WTC11 (cell line): ENCODE results near the gene ETV6. TPM values are rescaled to one million over a fixed set of nuclear protein-coding genes. Genes with fewer than 3 reads are reported as not detected.

Source experiments
- ATAC-seq: fragments of 200-7000 bp; cut with Tn5 transposase; 2 replicates; pipeline ENCODE4 v1.10.0; 2021; ENCODE audit warnings: mild to moderate bottlenecking, moderate library complexity
- CTCF ChIA-PET: fragments of 300-600 bp; sonication (Branson Sonifier 250); formaldehyde crosslinking; loops from one replicate; lab custom pipeline; 2021; ENCODE audit warnings: antibody characterized with exemption; lab: Charles Lee
- POLR2A ChIA-PET: fragments of 350-600 bp; sonication (Branson Sonifier 250); formaldehyde crosslinking; loops from one replicate; lab custom pipeline; 2021; ENCODE audit warnings: antibody characterized with exemption; lab: Charles Lee
- DNase-seq: peaks from one replicate; pipeline ENCODE4 v3.0.0; 2021; ENCODE audit warnings: low spot score
- H3K27ac Mint-ChIP-seq: 2 replicates; pipeline ENCODE4 v1.8.0; 2021; ENCODE audit warnings: mixed read lengths
- H3K27me3 Mint-ChIP-seq: 2 replicates; pipeline ENCODE4 v1.8.0; 2021; ENCODE audit warnings: low read depth, mild to moderate bottlenecking, moderate library complexity, mixed read lengths
- H3K36me3 Mint-ChIP-seq: 2 replicates; pipeline ENCODE4 v1.8.0; 2021; ENCODE audit warnings: mixed read lengths
- H3K4me1 Mint-ChIP-seq: 2 replicates; pipeline ENCODE4 v1.8.0; 2022; ENCODE audit warnings: mixed read lengths
- H3K4me3 Mint-ChIP-seq: 2 replicates; pipeline ENCODE4 v1.8.0; 2021; ENCODE audit warnings: mild to moderate bottlenecking, moderate library complexity, mixed read lengths
- H3K9me3 Mint-ChIP-seq: 2 replicates; pipeline ENCODE4 v1.8.0; 2021; ENCODE audit warnings: mixed read lengths
- AR ChIP-seq: fragments of 250-450 bp; sonication (Bioruptor Pico); IDR thresholded peaks from 2 replicates; pipeline ENCODE4 v1.9.0; 2021; ENCODE audit warnings: mild to moderate bottlenecking
- CBFB ChIP-seq: sonication (generic); formaldehyde crosslinking; IDR thresholded peaks from 2 replicates; pipeline ENCODE4 v1.8.1; 2022; ENCODE audit warnings: mild to moderate bottlenecking, low read depth, missing genetic modification reagents
- ERG ChIP-seq: fragments of 250-450 bp; sonication (Bioruptor Pico); IDR thresholded peaks from 2 replicates; pipeline ENCODE4 v1.8.0; 2021; ENCODE audit warnings: mild to moderate bottlenecking
- FOXP1 ChIP-seq: sonication (generic); formaldehyde crosslinking; IDR thresholded peaks from 2 replicates; pipeline ENCODE4 v1.8.0; 2022; ENCODE audit warnings: missing genetic modification reagents, mild to moderate bottlenecking, moderate library complexity, borderline replicate concordance
- JUN ChIP-seq: sonication (generic); formaldehyde crosslinking; IDR thresholded peaks from 2 replicates; pipeline ENCODE4 v1.8.0; 2023; ENCODE audit warnings: mild to moderate bottlenecking, missing genetic modification reagents
- KAT7 ChIP-seq: sonication (generic); formaldehyde crosslinking; IDR thresholded peaks from 2 replicates; pipeline ENCODE4 v1.8.1; 2023; ENCODE audit warnings: missing genetic modification reagents, mild to moderate bottlenecking, borderline replicate concordance
- MXD4 ChIP-seq: fragments of 250-450 bp; sonication (Bioruptor Pico); IDR thresholded peaks from 2 replicates; pipeline ENCODE4 v1.8.0; 2021; ENCODE audit warnings: mild to moderate bottlenecking, moderate library complexity, borderline replicate concordance
- PREB ChIP-seq: sonication (generic); formaldehyde crosslinking; IDR thresholded peaks from 2 replicates; pipeline ENCODE4 v1.8.1; 2022; ENCODE audit warnings: mild to moderate bottlenecking, missing genetic modification reagents, moderate library complexity, borderline replicate concordance
- RORB ChIP-seq: fragments of 250-450 bp; sonication (Bioruptor Pico); IDR thresholded peaks from 2 replicates; pipeline ENCODE4 v1.9.0; 2021; ENCODE audit warnings: mild to moderate bottlenecking
- SMAD3 ChIP-seq: sonication (generic); formaldehyde crosslinking; IDR thresholded peaks from 2 replicates; pipeline ENCODE4 v1.8.0; 2022; ENCODE audit warnings: missing genetic modification reagents, mild to moderate bottlenecking, borderline replicate concordance
- SP1 ChIP-seq: sonication (generic); formaldehyde crosslinking; conservative IDR thresholded peaks from 2 replicates; pipeline ENCODE4 v1.8.1; 2022; ENCODE audit warnings: missing genetic modification reagents
- TCF7 ChIP-seq: sonication (generic); formaldehyde crosslinking; IDR thresholded peaks from 2 replicates; pipeline ENCODE4 v1.8.0; 2022; ENCODE audit warnings: mild to moderate bottlenecking, low read depth, missing genetic modification reagents, moderate library complexity
- USF2 ChIP-seq: sonication (generic); formaldehyde crosslinking; IDR thresholded peaks from 2 replicates; pipeline ENCODE4 v1.8.1; 2023; ENCODE audit warnings: mild to moderate bottlenecking, missing genetic modification reagents, moderate library complexity
- total RNA-seq: library from RNA; stranded (reverse); gene quantifications from 3 replicates; pipeline ENCODE4 v1.2.3, GENCODE V29; 2021
- TF ChIP-seq, protein P1 (sequence below): sonication (generic); formaldehyde crosslinking; IDR thresholded peaks from 2 replicates; pipeline ENCODE4 v1.8.0; 2022; ENCODE audit warnings: mild to moderate bottlenecking, missing genetic modification reagents
- TF ChIP-seq, protein P2 (sequence below): sonication (generic); formaldehyde crosslinking; IDR thresholded peaks from 2 replicates; pipeline ENCODE4 v1.8.1; 2023; ENCODE audit warnings: mild to moderate bottlenecking, missing genetic modification reagents, moderate library complexity

ETV6 gene
- total RNA-seq, 1 experiment from 2014 or later, result 23.5 TPM

DNA sequence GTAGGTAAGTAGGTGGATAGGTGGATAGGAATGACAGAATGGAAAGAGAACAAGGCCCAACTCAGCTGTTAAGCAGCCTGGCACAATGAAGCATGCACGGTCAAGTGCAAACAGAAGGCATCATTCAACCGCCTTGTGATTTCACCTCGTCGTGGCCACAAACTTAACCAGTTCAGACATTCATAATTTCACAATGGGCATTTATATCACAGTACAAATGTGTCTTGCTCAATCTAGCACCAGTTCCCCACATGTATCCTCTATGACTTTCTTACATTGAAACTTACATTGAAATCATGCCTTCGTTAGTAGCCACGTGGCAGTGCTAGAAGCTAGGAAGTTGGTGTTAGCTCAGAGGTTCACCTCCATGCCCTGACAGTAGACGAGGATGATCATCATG, 207.5 kb downstream of the ETV6 start:
- ATAC-seq (no peak), DNase-seq (no peak)
- Mint-ChIP-seq H3K4me1 (peaks cover 85% of the 10 kb centered on the region), H3K27me3 (no peaks in the 10 kb centered on the region), H3K36me3 (peaks cover 12% of the 10 kb centered on the region), H3K9me3 (0 out of 2 replicates have a peak, but pooled peaks cover under 1% of the 10 kb centered on the region), H3K4me3 (no peak overlapping the region), H3K27ac (peak overlapping the region; percentile 98)
- TF ChIP-seq RORB (CRISPR knock-in tag) (no peak), PREB (no peak), FOXP1 (CRISPR knock-in tag) (no peak), JUN (no peak)
- POLR2A ChIA-PET, result interaction anchor here (1.4 kb wide), 1 partner anchor 44 kb away, joined by 3 read pairs; no protein-coding TSS in a partner anchor
- CTCF ChIA-PET, result interaction anchor here (1.8 to 2.0 kb wide), 2 partner anchors 44 to 123 kb away, joined by 8 to 11 read pairs; no protein-coding TSS in a partner anchor

GRCh38 chr12:11859705-11860425, 210.4 kb downstream of the ETV6 start:
- peak overlapping the region; percentile 28; the same call in 1 of the 2 replicates for H3K27ac Mint-ChIP-seq
- peaks cover 7% of the 10 kb centered on the region; the same call in 1 of the 2 replicates for H3K9me3 Mint-ChIP-seq
- no peak overlapping the region for H3K4me3 Mint-ChIP-seq
- DNase-seq, result no peak
- ChIA-PET POLR2A (no interaction called here), CTCF (no interaction called here)
- peaks cover 23% of the 10 kb centered on the region for H3K36me3 Mint-ChIP-seq
- TF ChIP-seq, protein P1, sequence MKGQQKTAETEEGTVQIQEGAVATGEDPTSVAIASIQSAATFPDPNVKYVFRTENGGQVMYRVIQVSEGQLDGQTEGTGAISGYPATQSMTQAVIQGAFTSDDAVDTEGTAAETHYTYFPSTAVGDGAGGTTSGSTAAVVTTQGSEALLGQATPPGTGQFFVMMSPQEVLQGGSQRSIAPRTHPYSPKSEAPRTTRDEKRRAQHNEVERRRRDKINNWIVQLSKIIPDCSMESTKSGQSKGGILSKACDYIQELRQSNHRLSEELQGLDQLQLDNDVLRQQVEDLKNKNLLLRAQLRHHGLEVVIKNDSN, result no peak
- TF ChIP-seq USF2 (CRISPR knock-in tag) (no peak), KAT7 (CRISPR knock-in tag) (no peak), SP1 (CRISPR knock-in tag) (no peak), AR (CRISPR knock-in tag) (no peak), TCF7 (no peak)
- TF ChIP-seq, protein P2, sequence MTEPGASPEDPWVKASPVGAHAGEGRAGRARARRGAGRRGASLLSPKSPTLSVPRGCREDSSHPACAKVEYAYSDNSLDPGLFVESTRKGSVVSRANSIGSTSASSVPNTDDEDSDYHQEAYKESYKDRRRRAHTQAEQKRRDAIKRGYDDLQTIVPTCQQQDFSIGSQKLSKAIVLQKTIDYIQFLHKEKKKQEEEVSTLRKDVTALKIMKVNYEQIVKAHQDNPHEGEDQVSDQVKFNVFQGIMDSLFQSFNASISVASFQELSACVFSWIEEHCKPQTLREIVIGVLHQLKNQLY (CRISPR knock-in tag), result no peak
- TF ChIP-seq, all 79 proteins: peak for 0
- ATAC-seq, result no peak
- H3K27me3 Mint-ChIP-seq, result no peaks in the 10 kb centered on the region
- peaks cover 82% of the 10 kb centered on the region for H3K4me1 Mint-ChIP-seq

GRCh38 chr12:11861155-11861863, 211.8 kb downstream of the ETV6 start:
- H3K4me3 Mint-ChIP-seq, result no peak overlapping the region
- H3K36me3 Mint-ChIP-seq, result peaks cover 33% of the 10 kb centered on the region
- no peak for TF ChIP-seq MXD4 (CRISPR knock-in tag)
- TF ChIP-seq CBFB, result no peak
- TF ChIP-seq ERG (CRISPR knock-in tag), result no peak
- no peak for TF ChIP-seq SMAD3 (CRISPR knock-in tag)
- H3K27ac Mint-ChIP-seq, result peak overlapping the region; percentile 66
- ChIA-PET POLR2A (no interaction called here), CTCF (no interaction called here)
- peaks cover 19% of the 10 kb centered on the region for H3K9me3 Mint-ChIP-seq
- H3K4me1 Mint-ChIP-seq, result peaks cover 69% of the 10 kb centered on the region
- no peak for DNase-seq
- no peaks in the 10 kb centered on the region for H3K27me3 Mint-ChIP-seq
- ATAC-seq, result no peak
